Dendritic cell treated with granulocyte-macrophage colony-stimulating factor and Interleukin-4, amounts not matched to agents 40 ng/mL and 50 ng/mL, for 4 days (primary cell): ENCODE measurements around the gene BRME1.

Experiments used
- H3K27ac Mint-ChIP-seq: one replicate; pipeline ENCODE4 v1.8.0; 2022; ENCODE audit warnings: mild to moderate bottlenecking, mixed read lengths
- H3K27me3 Mint-ChIP-seq: one replicate; pipeline ENCODE4 v1.8.0; 2022; ENCODE audit warnings: mild to moderate bottlenecking, mixed read lengths
- H3K36me3 Mint-ChIP-seq: one replicate; pipeline ENCODE4 v1.8.0; 2022; ENCODE audit warnings: low read depth, mixed read lengths
- H3K4me1 Mint-ChIP-seq: one replicate; pipeline ENCODE4 v1.8.0; 2022; ENCODE audit warnings: low read depth, mixed read lengths
- H3K4me3 Mint-ChIP-seq: one replicate; pipeline ENCODE4 v1.8.0; 2022; ENCODE audit warnings: mild to moderate bottlenecking, moderate library complexity, mixed read lengths
- H3K9me3 Mint-ChIP-seq: one replicate; pipeline ENCODE4 v1.8.0; 2022; ENCODE audit warnings: mixed read lengths
- intact Hi-C: fragments of 100-400 bp; cut with micrococcal nuclease; formaldehyde crosslinking; loops from one replicate; pipeline ENCODE4 v1.15.0; 2022

The BRME1 gene

GRCh38 chr19:13838435-13839129 is 67.3 kb downstream of the BRME1 start:
- Mint-ChIP-seq H3K9me3 (no peaks in the 10 kb centered on the region), H3K36me3 (peaks cover 92% of the 10 kb centered on the region), H3K4me1 (peaks cover 57% of the 10 kb centered on the region), H3K4me3 (peak overlapping the region; percentile 97), H3K27me3 (no peaks in the 10 kb centered on the region), H3K27ac (peak overlapping the region; percentile 100)
- intact Hi-C loops, result loop anchor here (5.0 kb wide), 1 partner anchor 41 kb away; the partner anchor contains the start of gene ZSWIM4

- H3K4me3 Mint-ChIP-seq, result peak overlapping the region; percentile 62
Measured at GRCh38 chr19:13835791-13836723, 69.9 kb downstream of the BRME1 start.

GRCh38 chr19:13834244-13835069 is 71.5 kb downstream of the BRME1 start:
- no peaks in the 10 kb centered on the region for H3K9me3 Mint-ChIP-seq
- H3K27ac Mint-ChIP-seq, result peak overlapping the region; percentile 100
- peaks cover 87% of the 10 kb centered on the region for H3K36me3 Mint-ChIP-seq
- intact Hi-C loops, result loop anchor here (5.0 kb wide), 1 partner anchor 37 kb away; the partner anchor contains the start of gene ZSWIM4
- H3K4me1 Mint-ChIP-seq, result peaks cover 61% of the 10 kb centered on the region
- H3K27me3 Mint-ChIP-seq, result no peaks in the 10 kb centered on the region
- peak overlapping the region; percentile 69 for H3K4me3 Mint-ChIP-seq

More at GRCh38 chr19:13835791-13836723, 69.9 kb downstream of the BRME1 start:
- Mint-ChIP-seq H3K4me1 (peaks cover 69% of the 10 kb centered on the region), H3K36me3 (peaks cover 91% of the 10 kb centered on the region), H3K9me3 (no peaks in the 10 kb centered on the region), H3K27me3 (no peaks in the 10 kb centered on the region), H3K27ac (peak overlapping the region; percentile 100)
- intact Hi-C loops, result loop anchor here (5.0 kb wide), 1 partner anchor 39 kb away; the partner anchor contains the start of gene ZSWIM4

- H3K36me3 Mint-ChIP-seq, result peaks cover 85% of the 10 kb centered on the region
- H3K4me1 Mint-ChIP-seq, result peaks cover 52% of the 10 kb centered on the region
- no peaks in the 10 kb centered on the region for H3K27me3 Mint-ChIP-seq
- peak overlapping the region; percentile 100 for H3K27ac Mint-ChIP-seq
- H3K9me3 Mint-ChIP-seq, result no peaks in the 10 kb centered on the region
- peak overlapping the region; percentile 69 for H3K4me3 Mint-ChIP-seq
- intact Hi-C loops, result no loop called here
Measured at GRCh38 chr19:13833330-13834243, 72.3 kb downstream of the BRME1 start.
